ENCODE measurements around the gene ALK.

The ALK gene

GRCh38 chr2:29787473-29788465 is 133.6 kb downstream of the ALK start:
- no peak for DNase-seq

GRCh38 chr2:29786361-29786760 is 135.0 kb downstream of the ALK start:
- DNase-seq = no peak

- no peak for DNase-seq
Measured at GRCh38 chr2:29783666-29784065, 137.7 kb downstream of the ALK start.

- no peak for DNase-seq
Measured at GRCh38 chr2:29782549-29783458, 138.6 kb downstream of the ALK start.

GRCh38 chr2:29782087-29782486 is 139.3 kb downstream of the ALK start:
- DNase-seq = no peak

GRCh38 chr2:29780906-29781305 is 140.5 kb downstream of the ALK start:
- DNase-seq = no peak

GRCh38 chr2:29777161-29777560 is 144.2 kb downstream of the ALK start:
- DNase-seq = peak in 1 of 2 donors; percentile 27

- no peak for DNase-seq
Measured at GRCh38 chr2:29776406-29776805, 145.0 kb downstream of the ALK start.

GRCh38 chr2:29775937-29776336 is 145.4 kb downstream of the ALK start:
- no peak for DNase-seq

GRCh38 chr2:29774624-29775023 is 146.8 kb downstream of the ALK start:
- no peak for DNase-seq

GRCh38 chr2:29770846-29771245 is 150.5 kb downstream of the ALK start:
- DNase-seq = no peak

GRCh38 chr2:29769847-29770246 is 151.5 kb downstream of the ALK start:
- no peak for DNase-seq

GRCh38 chr2:29767606-29768335 is 153.6 kb downstream of the ALK start:
- no peak for DNase-seq

GRCh38 chr2:29766191-29766590 is 155.2 kb downstream of the ALK start:
- DNase-seq = no peak

- no peak for DNase-seq
Measured at GRCh38 chr2:29765721-29766120, 155.7 kb downstream of the ALK start.

- DNase-seq = no peak
Measured at GRCh38 chr2:29763371-29763770, 158.0 kb downstream of the ALK start.

GRCh38 chr2:29762239-29762638 is 159.1 kb downstream of the ALK start:
- no peak for DNase-seq

- no peak for DNase-seq
Measured at GRCh38 chr2:29761278-29761677, 160.1 kb downstream of the ALK start.

GRCh38 chr2:29760008-29760407 is 161.4 kb downstream of the ALK start:
- DNase-seq = peak in 1 of 2 donors; percentile 3

- DNase-seq = no peak
Measured at GRCh38 chr2:29759360-29759759, 162.0 kb downstream of the ALK start.

- no peak for DNase-seq
Measured at GRCh38 chr2:29755829-29756228, 165.6 kb downstream of the ALK start.

GRCh38 chr2:29755233-29755632 is 166.2 kb downstream of the ALK start:
- no peak for DNase-seq
